Glutamatergic neuron (in vitro differentiated cells): Measurements from ENCODE around the gene SS18L1. TPM values are rescaled to one million over a fixed set of nuclear protein-coding genes. Genes with fewer than 3 reads are reported as not detected.

ENCODE experiments used
- DNase-seq: peaks from one replicate; pipeline ENCODE4 v3.0.0; 2022
- H3K27ac Mint-ChIP-seq: one replicate; pipeline ENCODE4 v1.8.0; 2020; ENCODE audit warnings: mild to moderate bottlenecking, mixed read lengths, inconsistent platforms; ENCODE audit not compliant: unreplicated experiment
- H3K27me3 Mint-ChIP-seq: one replicate; pipeline ENCODE4 v1.8.0; 2020; ENCODE audit warnings: mild to moderate bottlenecking, moderate library complexity, mixed read lengths, inconsistent platforms; ENCODE audit not compliant: unreplicated experiment
- H3K36me3 Mint-ChIP-seq: one replicate; pipeline ENCODE4 v1.8.0; 2020; ENCODE audit warnings: mild to moderate bottlenecking, mixed read lengths, inconsistent platforms; ENCODE audit not compliant: unreplicated experiment
- H3K4me1 Mint-ChIP-seq: one replicate; pipeline ENCODE4 v1.8.0; 2020; ENCODE audit warnings: mild to moderate bottlenecking, low read depth, mixed read lengths, inconsistent platforms; ENCODE audit not compliant: unreplicated experiment
- H3K4me3 Mint-ChIP-seq: one replicate; pipeline ENCODE4 v1.8.0; 2020; ENCODE audit warnings: mild to moderate bottlenecking, mixed read lengths, inconsistent platforms; ENCODE audit not compliant: unreplicated experiment
- H3K9me3 Mint-ChIP-seq: one replicate; pipeline ENCODE4 v1.8.0; 2020; ENCODE audit warnings: mild to moderate bottlenecking, moderate library complexity, mixed read lengths, inconsistent platforms; ENCODE audit not compliant: unreplicated experiment
- CTCF ChIP-seq: fragments of 200-600 bp; sonication (generic); IDR thresholded peaks from one replicate; pipeline ENCODE4 v1.5.0; 2021; ENCODE audit not compliant: partially characterized antibody, unreplicated experiment
- total RNA-seq: library from RNA; stranded (reverse); fragmentation: NEBNext Ultra II Directional; extraction: Animal tissue kit (Norgen Biotek cat#: 25700); gene quantifications from one replicate; pipeline ENCODE4 v1.2.1, GENCODE V29; 2021; ENCODE audit not compliant: unreplicated experiment

SS18L1 gene
- total RNA-seq, 1 donor from 2014 or later = 50.4 TPM

- peak; percentile 13 for DNase-seq
- Mint-ChIP-seq H3K36me3 (no peaks in the 10 kb centered on the region), H3K4me1 (peaks cover 8% of the 10 kb centered on the region), H3K9me3 (peaks cover 2% of the 10 kb centered on the region), H3K27ac (peak overlapping the region; percentile 17), H3K27me3 (no peaks in the 10 kb centered on the region), H3K4me3 (peak overlapping the region; percentile 49)
- TF ChIP-seq CTCF = no peak
Observed at GRCh38 chr20:62201173-62202082, 57.9 kb downstream of the SS18L1 start.

DNA sequence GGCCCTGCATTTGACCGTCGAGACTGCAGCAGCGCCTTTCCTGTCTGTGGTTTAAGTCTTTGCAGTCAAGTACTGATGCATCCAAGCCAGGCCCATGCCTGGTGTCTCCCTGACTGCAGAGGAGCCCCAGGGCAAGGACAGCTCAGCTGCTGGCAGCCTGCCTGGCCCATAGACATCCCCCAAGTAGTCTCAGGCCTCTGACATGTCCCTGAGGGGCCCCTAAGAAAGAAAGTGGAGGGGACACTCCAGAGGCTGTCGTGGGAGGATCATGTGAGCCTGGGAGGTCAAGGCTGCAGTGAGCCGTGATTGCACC lies 58.5 kb downstream of the SS18L1 start:
- no peak overlapping the region for H3K4me3 Mint-ChIP-seq
- H3K27ac Mint-ChIP-seq = no peak overlapping the region

DNA sequence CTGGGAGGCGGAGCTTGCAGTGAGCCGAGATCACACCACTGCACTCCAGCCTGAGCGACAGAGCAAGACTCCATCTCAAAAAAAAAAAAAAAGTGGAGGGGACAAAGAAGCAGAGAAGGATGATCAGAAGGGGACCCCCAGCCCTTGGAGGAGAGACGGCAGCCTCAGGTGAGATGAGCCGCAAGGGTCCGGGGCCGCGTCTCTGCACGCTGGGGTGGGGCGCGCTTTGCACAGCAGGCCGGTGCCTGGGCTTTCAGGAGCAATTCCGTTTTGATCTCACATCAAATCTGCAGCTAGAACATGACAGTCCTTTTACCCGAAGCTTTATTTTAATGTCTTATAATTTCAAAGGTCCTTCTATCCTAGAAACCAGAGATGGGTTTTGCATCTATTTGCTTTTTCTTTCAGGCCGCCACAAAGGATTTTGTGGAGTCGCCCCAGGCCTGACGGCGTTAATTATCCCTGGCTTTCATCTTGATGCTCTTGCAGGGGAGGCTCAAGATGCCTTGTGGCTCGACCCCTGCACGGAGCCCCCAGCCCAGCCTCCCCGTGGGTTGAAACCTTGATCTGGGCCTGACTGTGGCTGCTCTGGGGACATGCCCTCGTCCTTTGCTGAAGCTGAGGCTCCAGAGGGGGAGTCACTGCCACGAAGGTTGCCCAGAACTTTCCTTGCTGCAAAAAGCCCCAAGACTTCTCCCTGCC lies 59.3 kb downstream of the SS18L1 start:
- no peak overlapping the region for H3K4me3 Mint-ChIP-seq
- H3K27me3 Mint-ChIP-seq = peaks cover 2% of the 10 kb centered on the region
- H3K4me1 Mint-ChIP-seq = peaks cover 8% of the 10 kb centered on the region
- H3K9me3 Mint-ChIP-seq = peaks cover 3% of the 10 kb centered on the region
- TF ChIP-seq CTCF = no peak
- peak; percentile 11 for DNase-seq
- H3K27ac Mint-ChIP-seq = no peak overlapping the region
- no peaks in the 10 kb centered on the region for H3K36me3 Mint-ChIP-seq

More for the DNA sequence above, 58.5 kb downstream of the SS18L1 start:
- H3K36me3 Mint-ChIP-seq = no peaks in the 10 kb centered on the region
- DNase-seq = peak; percentile 6
- peaks cover 2% of the 10 kb centered on the region for H3K27me3 Mint-ChIP-seq
- H3K9me3 Mint-ChIP-seq = peaks cover 3% of the 10 kb centered on the region
- peaks cover 8% of the 10 kb centered on the region for H3K4me1 Mint-ChIP-seq
- TF ChIP-seq CTCF = no peak

GRCh38 chr20:62203378-62204030 lies 59.9 kb downstream of the SS18L1 start:
- H3K4me3 Mint-ChIP-seq = no peak overlapping the region
- peaks cover 2% of the 10 kb centered on the region for H3K27me3 Mint-ChIP-seq
- peaks cover 3% of the 10 kb centered on the region for H3K9me3 Mint-ChIP-seq
- TF ChIP-seq CTCF = no peak
- H3K27ac Mint-ChIP-seq = no peak overlapping the region
- H3K36me3 Mint-ChIP-seq = no peaks in the 10 kb centered on the region
- H3K4me1 Mint-ChIP-seq = peaks cover 8% of the 10 kb centered on the region
- peak; percentile 15 for DNase-seq
